Neural cell (in vitro differentiated cells): Measurements from ENCODE around the gene DLGAP4. TPM values are rescaled to one million over a fixed set of nuclear protein-coding genes. Genes with fewer than 3 reads are reported as not detected.

Experiments
- H2AFZ ChIP-seq: fragments of 200-600, 300-800 bp; sonication (generic), shearing (Covaris generic); 2 replicates; pipeline ENCODE4 v1.6.0; 2014; ENCODE audit warnings: low read depth, mild to moderate bottlenecking, antibody characterized with exemption, low read length, moderate library complexity
- H3F3A ChIP-seq: fragments of 200-600 bp; shearing (Covaris generic); 2 replicates; pipeline ENCODE4 v1.6.1; 2016; ENCODE audit warnings: mild to moderate bottlenecking, moderate library complexity, mixed read lengths, antibody characterized with exemption, low read length; ENCODE audit not compliant: insufficient read depth, poor library complexity, severe bottlenecking
- H3K27ac ChIP-seq: fragments of 200-600, 300-800 bp; sonication (generic), shearing (Covaris generic); 2 replicates; pipeline ENCODE4 v1.5.1; 2014; ENCODE audit warnings: mild to moderate bottlenecking, low read length, moderate library complexity
- H3K27me3 ChIP-seq: fragments of 300-800, 200-600 bp; sonication (generic), shearing (Covaris generic); 2 replicates; pipeline ENCODE4 v1.6.0; 2014; ENCODE audit warnings: mild to moderate bottlenecking, low read depth, low read length, moderate library complexity; ENCODE audit not compliant: insufficient read depth
- H3K36me3 ChIP-seq: fragments of 300-800, 200-600 bp; sonication (generic), shearing (Covaris generic); 2 replicates; pipeline ENCODE4 v1.5.1; 2014; ENCODE audit warnings: mild to moderate bottlenecking, antibody characterized with exemption, low read length, moderate library complexity; ENCODE audit not compliant: insufficient read depth
- H3K4me2 ChIP-seq: fragments of 300-800, 200-600 bp; sonication (generic), shearing (Covaris generic); 2 replicates; pipeline ENCODE4 v1.6.0; 2014; ENCODE audit warnings: mild to moderate bottlenecking, low read length
- H3K4me3 ChIP-seq: fragments of 300-800, 200-600 bp; sonication (generic), shearing (Covaris generic); 2 replicates; pipeline ENCODE4 v1.5.1; 2014; ENCODE audit warnings: mild to moderate bottlenecking, low read length, moderate library complexity
- H3K79me2 ChIP-seq: fragments of 200-600 bp; shearing (Covaris generic); replicated peaks from 2 replicates; pipeline ENCODE4 v1.6.0; 2014; ENCODE audit warnings: mild to moderate bottlenecking, low read length, moderate library complexity; ENCODE audit not compliant: insufficient read depth
- H3K9ac ChIP-seq: fragments of 300-800, 200-600 bp; sonication (generic), shearing (Covaris generic); 2 replicates; pipeline ENCODE4 v1.6.1; 2016; ENCODE audit warnings: mild to moderate bottlenecking, low read length, mixed read lengths
- H3K9me2 ChIP-seq: fragments of 200-600 bp; shearing (Covaris generic); 2 replicates; pipeline ENCODE4 v1.6.1; 2016; ENCODE audit warnings: mild to moderate bottlenecking, low read length, mixed read lengths; ENCODE audit not compliant: insufficient read depth
- H3K9me3 ChIP-seq: fragments of 200-600, 300-800 bp; sonication (generic), shearing (Covaris generic); 2 replicates; pipeline ENCODE4 v1.6.1; 2016; ENCODE audit warnings: mild to moderate bottlenecking, mixed run types, low read length, moderate library complexity, mixed read lengths
- H4K20me1 ChIP-seq: fragments of 200-600 bp; shearing (Covaris generic); 2 replicates; pipeline ENCODE4 v1.6.1; 2016; ENCODE audit warnings: mild to moderate bottlenecking, mixed run types; ENCODE audit not compliant: insufficient read depth
- EP300 ChIP-seq: fragments of 450-650 bp; conservative IDR thresholded peaks from 2 replicates; pipeline ENCODE4 v1.6.1; 2014; ENCODE audit warnings: antibody characterized with exemption, mild to moderate bottlenecking, moderate library complexity; ENCODE audit not compliant: poor library complexity, severe bottlenecking
- EZH2 ChIP-seq: fragments of 200-600, 300-800 bp; shearing (Covaris generic), sonication (generic); IDR thresholded peaks from 2 replicates; pipeline ENCODE4 v1.6.1; 2014; ENCODE audit warnings: antibody characterized with exemption, low read length, borderline replicate concordance, mild to moderate bottlenecking; ENCODE audit not compliant: insufficient read depth, poor library complexity, severe bottlenecking
- MXI1 ChIP-seq: fragments of 450-650 bp; conservative IDR thresholded peaks from 2 replicates; pipeline ENCODE4 v1.6.1; 2014; ENCODE audit warnings: antibody characterized with exemption, mild to moderate bottlenecking; ENCODE audit not compliant: poor library complexity, severe bottlenecking
- POLR2AphosphoS5 ChIP-seq: IDR thresholded peaks from 2 replicates; pipeline ENCODE4 v1.6.1; 2012
- RAD21 ChIP-seq: fragments of 450-650 bp; conservative IDR thresholded peaks from 2 replicates; pipeline ENCODE4 v1.6.1; 2014; ENCODE audit warnings: antibody characterized with exemption, mild to moderate bottlenecking, moderate library complexity
- SMC3 ChIP-seq: fragments of 450-650 bp; conservative IDR thresholded peaks from 2 replicates; pipeline ENCODE4 v1.6.1; 2014; ENCODE audit warnings: antibody characterized with exemption, mild to moderate bottlenecking, moderate library complexity; ENCODE audit not compliant: poor library complexity
- TAF1 ChIP-seq: IDR thresholded peaks from 2 replicates; pipeline ENCODE4 v1.6.1; 2012; ENCODE audit warnings: low read depth
- polyA plus RNA-seq: library from polyadenylated mRNA; depleted of rRNA; stranded (reverse); fragments of >200 nt; gene quantifications from 2 replicates; pipeline ENCODE4 v1.2.3, GENCODE V29; 2014
- TF ChIP-seq, protein P1 (sequence below): fragments of 450-650 bp; IDR thresholded peaks from 2 replicates; pipeline ENCODE4 v1.5.1; 2014; ENCODE audit warnings: antibody characterized with exemption, mild to moderate bottlenecking, moderate library complexity; ENCODE audit not compliant: poor library complexity, severe bottlenecking
- TF ChIP-seq, protein P2 (sequence below): IDR thresholded peaks from 2 replicates; pipeline ENCODE4 v1.6.1; 2012; ENCODE audit warnings: borderline replicate concordance

Gene DLGAP4
- polyA plus RNA-seq, 1 donor from 2014 or later, result 31.2 TPM

DNA sequence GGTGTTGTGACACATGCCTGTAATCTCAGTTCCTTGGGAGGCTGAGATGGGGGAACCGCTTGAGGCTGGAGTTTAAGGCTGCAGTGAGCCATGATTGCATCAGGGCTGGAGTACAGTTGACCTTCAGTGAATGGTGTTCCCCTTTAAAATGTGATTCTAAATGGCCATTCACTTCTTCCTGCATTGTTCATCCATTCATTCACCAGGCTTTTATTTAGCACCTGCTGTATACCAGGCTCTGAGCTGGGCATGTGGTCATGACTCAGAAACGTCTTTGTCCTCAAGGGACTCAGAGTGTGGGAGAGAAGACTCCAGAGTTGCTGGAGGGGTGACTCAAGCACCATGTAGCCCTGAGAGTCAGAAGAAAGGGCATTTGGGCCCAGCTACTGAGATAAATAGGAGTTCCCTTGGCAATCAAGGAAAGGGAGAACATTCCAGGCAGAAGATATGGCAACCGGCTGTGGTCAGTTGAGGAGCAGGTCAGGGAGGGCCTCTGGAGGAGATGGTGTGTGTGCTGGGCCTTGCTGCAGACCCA lies 101.1 kb downstream of the DLGAP4 start:
- Histone ChIP-seq H3K79me2 (no peaks in the 10 kb centered on the region), H3K9me2 (no peaks in the 10 kb centered on the region), H2AFZ (no peak overlapping the region), H3K9me3 (no peaks in the 10 kb centered on the region), H3K27me3 (no peaks in the 10 kb centered on the region), H3K9ac (no peak overlapping the region), H3K27ac (no peak overlapping the region), H3F3A (no peaks in the 10 kb centered on the region), H3K36me3 (no peaks in the 10 kb centered on the region), H4K20me1 (no peaks in the 10 kb centered on the region), H3K4me3 (no peak overlapping the region), H3K4me2 (no peak overlapping the region)
- TF ChIP-seq SMC3 (no peak), POLR2AphosphoS5 (no peak), RAD21 (no peak), TAF1 (no peak), EZH2 (no peak), EP300 (no peak), MXI1 (no peak)
- TF ChIP-seq, protein P1, sequence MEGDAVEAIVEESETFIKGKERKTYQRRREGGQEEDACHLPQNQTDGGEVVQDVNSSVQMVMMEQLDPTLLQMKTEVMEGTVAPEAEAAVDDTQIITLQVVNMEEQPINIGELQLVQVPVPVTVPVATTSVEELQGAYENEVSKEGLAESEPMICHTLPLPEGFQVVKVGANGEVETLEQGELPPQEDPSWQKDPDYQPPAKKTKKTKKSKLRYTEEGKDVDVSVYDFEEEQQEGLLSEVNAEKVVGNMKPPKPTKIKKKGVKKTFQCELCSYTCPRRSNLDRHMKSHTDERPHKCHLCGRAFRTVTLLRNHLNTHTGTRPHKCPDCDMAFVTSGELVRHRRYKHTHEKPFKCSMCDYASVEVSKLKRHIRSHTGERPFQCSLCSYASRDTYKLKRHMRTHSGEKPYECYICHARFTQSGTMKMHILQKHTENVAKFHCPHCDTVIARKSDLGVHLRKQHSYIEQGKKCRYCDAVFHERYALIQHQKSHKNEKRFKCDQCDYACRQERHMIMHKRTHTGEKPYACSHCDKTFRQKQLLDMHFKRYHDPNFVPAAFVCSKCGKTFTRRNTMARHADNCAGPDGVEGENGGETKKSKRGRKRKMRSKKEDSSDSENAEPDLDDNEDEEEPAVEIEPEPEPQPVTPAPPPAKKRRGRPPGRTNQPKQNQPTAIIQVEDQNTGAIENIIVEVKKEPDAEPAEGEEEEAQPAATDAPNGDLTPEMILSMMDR, result no peak
- TF ChIP-seq, protein P2, sequence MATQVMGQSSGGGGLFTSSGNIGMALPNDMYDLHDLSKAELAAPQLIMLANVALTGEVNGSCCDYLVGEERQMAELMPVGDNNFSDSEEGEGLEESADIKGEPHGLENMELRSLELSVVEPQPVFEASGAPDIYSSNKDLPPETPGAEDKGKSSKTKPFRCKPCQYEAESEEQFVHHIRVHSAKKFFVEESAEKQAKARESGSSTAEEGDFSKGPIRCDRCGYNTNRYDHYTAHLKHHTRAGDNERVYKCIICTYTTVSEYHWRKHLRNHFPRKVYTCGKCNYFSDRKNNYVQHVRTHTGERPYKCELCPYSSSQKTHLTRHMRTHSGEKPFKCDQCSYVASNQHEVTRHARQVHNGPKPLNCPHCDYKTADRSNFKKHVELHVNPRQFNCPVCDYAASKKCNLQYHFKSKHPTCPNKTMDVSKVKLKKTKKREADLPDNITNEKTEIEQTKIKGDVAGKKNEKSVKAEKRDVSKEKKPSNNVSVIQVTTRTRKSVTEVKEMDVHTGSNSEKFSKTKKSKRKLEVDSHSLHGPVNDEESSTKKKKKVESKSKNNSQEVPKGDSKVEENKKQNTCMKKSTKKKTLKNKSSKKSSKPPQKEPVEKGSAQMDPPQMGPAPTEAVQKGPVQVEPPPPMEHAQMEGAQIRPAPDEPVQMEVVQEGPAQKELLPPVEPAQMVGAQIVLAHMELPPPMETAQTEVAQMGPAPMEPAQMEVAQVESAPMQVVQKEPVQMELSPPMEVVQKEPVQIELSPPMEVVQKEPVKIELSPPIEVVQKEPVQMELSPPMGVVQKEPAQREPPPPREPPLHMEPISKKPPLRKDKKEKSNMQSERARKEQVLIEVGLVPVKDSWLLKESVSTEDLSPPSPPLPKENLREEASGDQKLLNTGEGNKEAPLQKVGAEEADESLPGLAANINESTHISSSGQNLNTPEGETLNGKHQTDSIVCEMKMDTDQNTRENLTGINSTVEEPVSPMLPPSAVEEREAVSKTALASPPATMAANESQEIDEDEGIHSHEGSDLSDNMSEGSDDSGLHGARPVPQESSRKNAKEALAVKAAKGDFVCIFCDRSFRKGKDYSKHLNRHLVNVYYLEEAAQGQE, result no peak

DNA sequence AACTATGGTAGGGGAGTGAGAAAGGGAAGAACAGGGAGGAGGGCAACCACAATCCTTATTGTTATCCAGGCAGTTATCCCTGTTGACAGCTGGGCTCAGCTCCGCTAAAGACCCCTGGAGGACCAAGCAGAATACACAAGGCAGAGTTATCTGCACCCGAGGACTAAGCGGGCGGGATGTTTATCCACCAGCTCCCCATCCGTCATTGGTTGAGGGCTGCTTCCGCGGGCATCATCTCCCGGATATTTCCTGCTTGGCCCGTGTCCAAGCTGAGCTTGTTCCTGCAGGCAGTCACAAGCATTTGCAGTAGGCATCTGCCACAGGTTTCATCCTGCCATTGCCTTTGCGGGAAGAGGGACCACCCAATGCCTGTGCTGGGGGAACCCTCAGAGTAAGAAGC lies 102.1 kb downstream of the DLGAP4 start:
- TF ChIP-seq TAF1 (no peak), EP300 (no peak), EZH2 (no peak), SMC3 (no peak), RAD21 (no peak), MXI1 (no peak), POLR2AphosphoS5 (no peak)
- TF ChIP-seq, protein P1, result no peak
- TF ChIP-seq, protein P2, result no peak
- no peaks in the 10 kb centered on the region for H3K79me2 ChIP-seq
- no peak overlapping the region for H3K4me2 ChIP-seq
- no peaks in the 10 kb centered on the region for H3K27me3 ChIP-seq
- H3K27ac ChIP-seq, result no peak overlapping the region
- no peak overlapping the region for H2AFZ ChIP-seq
- no peaks in the 10 kb centered on the region for H4K20me1 ChIP-seq
- no peaks in the 10 kb centered on the region for H3K9me3 ChIP-seq
- H3K9me2 ChIP-seq, result no peaks in the 10 kb centered on the region
- H3F3A ChIP-seq, result no peaks in the 10 kb centered on the region
- no peak overlapping the region for H3K9ac ChIP-seq
- H3K4me3 ChIP-seq, result no peak overlapping the region
- no peaks in the 10 kb centered on the region for H3K36me3 ChIP-seq
